ENCODE data around the gene PALM. TPM values are rescaled to one million over a fixed set of nuclear protein-coding genes. Genes with fewer than 3 reads are reported as not detected.
A peak's percentile ranks its signal among the peaks of the same experiment; 100 is the strongest.

PALM gene
- 1.4 and 6.2 TPM in 2 replicates for total RNA-seq (2013; cell fraction: nucleolus; rRNA removed)
- 0.38 and 0.62 TPM in 2 replicates for total RNA-seq (2014; rRNA removed)
- 0.14 and 0.18 TPM in 2 replicates for total RNA-seq (2014; rRNA removed; fragmentation: Illumina TruSeq; extraction: Trizol)
- 0.37 and 0.95 TPM in 2 replicates for total RNA-seq (2021)
- polyA plus RNA-seq (2011; ENCODE audit: low read depth) = 0.72 TPM
- polyA plus RNA-seq (2011; rRNA removed) = 0.24 and 0.60 TPM in 2 replicates
- polyA plus RNA-seq (2011; cell fraction: cytosol; rRNA removed) = 0.88 and 1.2 TPM in 2 replicates
- polyA plus RNA-seq (2011; cell fraction: nucleus; rRNA removed) = 2.0 and 2.4 TPM in 2 replicates
- 0.53 and 0.58 TPM in 2 replicates for polyA plus RNA-seq (2012)
- polyA plus RNA-seq (2014; fragmentation: Illumina TruSeq; extraction: Trizol) = 0.13 TPM in 1 of 2 replicates, not detected in the other
- polyA plus RNA-seq (2014; fragmentation: Nextera tagmentation; extraction: Ambion mirVana) = not detected
- 0.16 and 0.28 TPM in 2 replicates for polyA plus RNA-seq (2014; rRNA removed)
- under 1 TPM; 0.09 to 0.16 TPM for polyA plus RNA-seq (2016; fragmentation: Nextera tagmentation; extraction: Ambion mirVana)
- polyA minus RNA-seq (2011; rRNA and poly(A)+ RNA removed) = 0.44 and 0.52 TPM in 2 replicates
- polyA minus RNA-seq (2011; cell fraction: cytosol; rRNA and poly(A)+ RNA removed) = 0.67 and 1.0 TPM in 2 replicates
- 0.60 and 0.67 TPM in 2 replicates for polyA minus RNA-seq (2011; cell fraction: nucleus; rRNA and poly(A)+ RNA removed)
- percentile 31 among the genes with signal in this experiment for Bru-seq, nascent RNA
- percentile 42 among the genes with signal in this experiment for BruChase-seq, experiment 1, labeled RNA remaining after a 6-hour chase
- percentile 34 among the genes with signal in this experiment for BruChase-seq, experiment 2, labeled RNA remaining after a 2-hour chase
- long read RNA-seq, experiment 1 = 0 reads
- long read RNA-seq, experiment 2 = 0 reads

DNA sequence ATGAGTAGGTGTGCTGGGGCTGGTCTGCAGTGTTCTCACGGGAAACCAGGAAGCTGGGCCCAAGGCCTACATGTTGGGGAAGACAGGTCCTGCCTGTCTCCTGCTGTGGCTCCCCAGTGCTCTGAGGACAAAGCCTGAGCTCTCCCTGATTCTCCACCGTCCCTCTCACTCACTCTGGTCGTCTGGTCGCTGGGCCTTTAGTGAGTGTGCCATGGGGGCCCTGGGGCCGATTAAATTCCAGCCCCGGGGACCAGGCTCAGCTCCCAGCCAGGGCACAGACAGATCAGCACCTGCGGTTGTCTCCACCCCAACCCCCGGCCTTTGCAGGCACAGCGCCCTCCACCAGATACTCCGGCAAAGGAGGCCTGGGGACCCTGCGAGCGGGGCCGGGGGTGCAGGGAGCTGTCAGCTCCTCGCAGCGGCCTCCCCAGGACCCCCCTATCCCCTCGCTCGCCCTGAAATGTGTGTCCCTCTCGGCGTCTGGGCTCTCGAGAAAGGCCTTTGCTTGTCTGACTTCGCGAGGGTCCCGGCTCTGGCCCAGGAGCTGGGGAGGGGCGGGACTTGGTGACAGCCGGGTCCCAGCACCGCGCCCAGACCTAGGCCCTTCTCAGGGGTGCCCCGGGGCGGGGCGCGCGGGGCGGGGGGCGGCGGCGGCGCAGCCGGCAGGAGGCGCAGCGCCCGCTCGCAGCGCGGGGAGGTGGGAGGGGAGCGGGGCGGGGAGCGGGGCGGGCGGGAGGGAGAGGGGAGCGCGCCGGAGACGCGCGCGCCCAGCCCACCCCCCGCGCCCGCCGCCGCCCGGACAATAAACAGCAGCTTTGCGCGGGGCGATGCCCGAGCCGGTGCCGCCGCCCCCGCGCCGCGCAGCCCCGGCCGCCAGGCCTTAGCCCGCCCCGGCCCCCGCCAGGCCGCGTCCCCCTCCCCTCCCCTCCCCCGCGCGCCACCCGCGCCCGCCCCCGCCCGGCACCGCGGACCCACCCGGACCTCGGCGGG lies at the start of gene PALM:
Gene PALM, plus strand, starts transcription at position 782 of the 990 bp plus-strand sequence. CDS start 212 bp downstream, outside the sequence.
- ChIA-PET SMC1A (ENCODE audit: uncharacterized antibody, unreplicated experiment) (interaction anchor here (0.6 kb wide), 1 partner anchor 15 kb away, joined by 3 read pairs; no protein-coding TSS in a partner anchor), CTCF (interaction anchor here (0.9 kb wide), 1 partner anchor 26 kb away, joined by 3 read pairs; no protein-coding TSS in a partner anchor), POLR2A (no interaction called here), RAD21 (ENCODE audit: unreplicated experiment) (no interaction called here)
- ATAC-seq (no peak), FAIRE-seq (no peak), DNase-seq (ENCODE audit: low read depth, low spot score) (no peak)
- H3K4me2 ChIP-seq (ENCODE audit: control insufficient read depth, insufficient read depth) = no peak within 1 kb of the TSS
- H3K9me3 ChIP-seq (replicated peaks; ENCODE audit: control insufficient read depth, insufficient read depth, low read length) = no peaks in the 10 kb centered on the region; the same call in 2 of the 3 replicates
- no peaks in the 10 kb centered on the region for H3K36me3 ChIP-seq (ENCODE audit: control insufficient read depth in 2 of 2, insufficient read depth in 2 of 2, low read length in 1 of 2)
- no peak within 1 kb of the TSS for H2AFZ ChIP-seq (ENCODE audit: control insufficient read depth, low read depth, low read length)
- 27% methylated on average over 24 of the region's 93 CpGs for WGBS (ENCODE audit: insufficient coverage, insufficient replicate concordance, low lambda C conversion rate, missing lambda C conversion rate)
- no peak within 1 kb of the TSS for H3K27ac ChIP-seq (ENCODE audit: control insufficient read depth, insufficient read depth)
- intact Hi-C loops (cut with micrococcal nuclease; ENCODE audit: unreplicated experiment) = no loop called here
- no peaks in the 10 kb centered on the region for H3K79me2 ChIP-seq (ENCODE audit: control insufficient read depth, insufficient read depth, low read length)
- H3K27me3 ChIP-seq (replicated peaks in 1 of 2; ENCODE audit: control insufficient read depth in 2 of 2, insufficient read depth in 2 of 2, low read length in 1 of 2) = peaks cover 0 to 2% of the 10 kb centered on the region in 2 experiments; a peak in 2 of 4 replicates
- H3K9ac ChIP-seq (ENCODE audit: control insufficient read depth, insufficient read depth, low read length) = no peak within 1 kb of the TSS
- H4K20me1 ChIP-seq (ENCODE audit: control insufficient read depth, insufficient read depth) = no peaks in the 10 kb centered on the region
- TF ChIP-seq NRF1 (conservative IDR thresholded peaks at IDR 0.05; ENCODE audit: low read depth, low read length) = no peak
- no peak for TF ChIP-seq ESRRA (IDR thresholded peaks at IDR 0.05; ENCODE audit: low read length)
- no peak for TF ChIP-seq MYB (IDR thresholded peaks at IDR 0.05; ENCODE audit: borderline replicate concordance, low read depth, low read length)
- TF ChIP-seq STAT1 (conservative IDR thresholded peaks at IDR 0.05) = no peak
- TF ChIP-seq PAX8 (IDR thresholded peaks at IDR 0.05) = no peak
- TF ChIP-seq IKZF1 (conservative IDR thresholded peaks at IDR 0.05) = no peak
- TF ChIP-seq HDAC2 (IDR thresholded peaks at IDR 0.05) = no peak
- TF ChIP-seq, protein P1, sequence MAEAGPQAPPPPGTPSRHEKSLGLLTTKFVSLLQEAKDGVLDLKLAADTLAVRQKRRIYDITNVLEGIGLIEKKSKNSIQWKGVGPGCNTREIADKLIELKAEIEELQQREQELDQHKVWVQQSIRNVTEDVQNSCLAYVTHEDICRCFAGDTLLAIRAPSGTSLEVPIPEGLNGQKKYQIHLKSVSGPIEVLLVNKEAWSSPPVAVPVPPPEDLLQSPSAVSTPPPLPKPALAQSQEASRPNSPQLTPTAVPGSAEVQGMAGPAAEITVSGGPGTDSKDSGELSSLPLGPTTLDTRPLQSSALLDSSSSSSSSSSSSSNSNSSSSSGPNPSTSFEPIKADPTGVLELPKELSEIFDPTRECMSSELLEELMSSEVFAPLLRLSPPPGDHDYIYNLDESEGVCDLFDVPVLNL (IDR thresholded peaks at IDR 0.05; ENCODE audit: low read depth, low read length) = no peak
- TF ChIP-seq, protein P2, sequence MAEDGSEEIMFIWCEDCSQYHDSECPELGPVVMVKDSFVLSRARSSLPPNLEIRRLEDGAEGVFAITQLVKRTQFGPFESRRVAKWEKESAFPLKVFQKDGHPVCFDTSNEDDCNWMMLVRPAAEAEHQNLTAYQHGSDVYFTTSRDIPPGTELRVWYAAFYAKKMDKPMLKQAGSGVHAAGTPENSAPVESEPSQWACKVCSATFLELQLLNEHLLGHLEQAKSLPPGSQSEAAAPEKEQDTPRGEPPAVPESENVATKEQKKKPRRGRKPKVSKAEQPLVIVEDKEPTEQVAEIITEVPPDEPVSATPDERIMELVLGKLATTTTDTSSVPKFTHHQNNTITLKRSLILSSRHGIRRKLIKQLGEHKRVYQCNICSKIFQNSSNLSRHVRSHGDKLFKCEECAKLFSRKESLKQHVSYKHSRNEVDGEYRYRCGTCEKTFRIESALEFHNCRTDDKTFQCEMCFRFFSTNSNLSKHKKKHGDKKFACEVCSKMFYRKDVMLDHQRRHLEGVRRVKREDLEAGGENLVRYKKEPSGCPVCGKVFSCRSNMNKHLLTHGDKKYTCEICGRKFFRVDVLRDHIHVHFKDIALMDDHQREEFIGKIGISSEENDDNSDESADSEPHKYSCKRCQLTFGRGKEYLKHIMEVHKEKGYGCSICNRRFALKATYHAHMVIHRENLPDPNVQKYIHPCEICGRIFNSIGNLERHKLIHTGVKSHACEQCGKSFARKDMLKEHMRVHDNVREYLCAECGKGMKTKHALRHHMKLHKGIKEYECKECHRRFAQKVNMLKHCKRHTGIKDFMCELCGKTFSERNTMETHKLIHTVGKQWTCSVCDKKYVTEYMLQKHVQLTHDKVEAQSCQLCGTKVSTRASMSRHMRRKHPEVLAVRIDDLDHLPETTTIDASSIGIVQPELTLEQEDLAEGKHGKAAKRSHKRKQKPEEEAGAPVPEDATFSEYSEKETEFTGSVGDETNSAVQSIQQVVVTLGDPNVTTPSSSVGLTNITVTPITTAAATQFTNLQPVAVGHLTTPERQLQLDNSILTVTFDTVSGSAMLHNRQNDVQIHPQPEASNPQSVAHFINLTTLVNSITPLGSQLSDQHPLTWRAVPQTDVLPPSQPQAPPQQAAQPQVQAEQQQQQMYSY (CRISPR knock-in tag; IDR thresholded peaks at IDR 0.05) = no peak
- TF ChIP-seq SMAD1 (IDR thresholded peaks at IDR 0.05; ENCODE audit: low read depth, partially characterized antibody) = no peak
- TF ChIP-seq NFXL1 (IDR thresholded peaks at IDR 0.05; ENCODE audit: borderline replicate concordance) = no peak
- TF ChIP-seq JUND (IDR thresholded peaks at IDR 0.05; ENCODE audit: low read depth, low read length) = no peak
- in situ Hi-C loops (cut with MboI) = no loop called here
- no peaks in the 10 kb centered on the region for H3K4me1 ChIP-seq (ENCODE audit: control insufficient read depth, insufficient read depth, low read length)
- no peak within 1 kb of the TSS for H3K4me3 ChIP-seq
- BruUV-seq (replicated peaks) = no TSS peak
